GM23338 (cell line): Measurements from ENCODE around the gene LRRIQ4.

ENCODE experiments used
- JUNB ChIP-seq: IDR thresholded peaks from one replicate; pipeline ENCODE4 v1.6.1; 2016; ENCODE audit warnings: antibody characterized with exemption; ENCODE audit not compliant: unreplicated experiment
- NANOG ChIP-seq: IDR thresholded peaks from 2 replicates; pipeline ENCODE4 v1.6.1; 2016; ENCODE audit warnings: antibody characterized with exemption, borderline replicate concordance
- TF ChIP-seq, protein P1 (sequence below), 2 experiments: fragments of 200-600 bp in 1 of 2; sonication (generic) in 1 of 2; conservative IDR thresholded peaks; 2 replicates each; pipeline versions ENCODE4 v1.5.1 to v1.6.1; 2016 to 2017; ENCODE audit warnings: antibody characterized with exemption in 2 of 2, low read depth in 2 of 2, mild to moderate bottlenecking in 2 of 2, moderate library complexity in 1 of 2
- TF ChIP-seq, protein P2 (sequence below): fragments of 250-450 bp; sonication (Bioruptor Pico); IDR thresholded peaks from 2 replicates; pipeline ENCODE4 v1.5.0; 2020; ENCODE audit warnings: mild to moderate bottlenecking, moderate library complexity
- TF ChIP-seq, protein P3 (sequence below): IDR thresholded peaks from one replicate; pipeline ENCODE4 v1.6.1; 2018; ENCODE audit warnings: antibody characterized with exemption; ENCODE audit not compliant: unreplicated experiment
- TF ChIP-seq, protein P4 (sequence below): IDR thresholded peaks from 2 replicates; pipeline ENCODE4 v1.6.1; 2016; ENCODE audit warnings: antibody characterized with exemption

DNA sequence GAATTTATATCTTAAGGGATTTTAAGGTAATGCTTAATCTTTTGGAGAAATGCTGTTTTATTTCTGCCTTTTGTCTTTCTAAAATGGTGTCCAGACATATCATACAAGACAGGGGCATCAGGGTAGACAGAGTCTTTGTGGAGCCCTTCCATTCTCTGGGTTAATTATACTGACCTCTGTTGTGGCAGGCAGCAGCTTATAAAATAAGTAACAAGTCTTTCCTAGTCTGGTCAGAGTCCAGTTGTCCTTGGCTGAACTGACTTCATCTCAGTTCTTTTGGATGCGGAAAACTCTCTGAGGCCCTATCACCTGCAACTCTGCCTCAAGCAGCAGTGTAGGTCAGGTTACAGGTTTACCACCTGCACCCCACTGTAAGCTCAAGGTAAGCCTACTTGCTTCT lies 20.3 kb upstream of the LRRIQ4 start:
- TF ChIP-seq NANOG = no peak
- TF ChIP-seq, protein P1, sequence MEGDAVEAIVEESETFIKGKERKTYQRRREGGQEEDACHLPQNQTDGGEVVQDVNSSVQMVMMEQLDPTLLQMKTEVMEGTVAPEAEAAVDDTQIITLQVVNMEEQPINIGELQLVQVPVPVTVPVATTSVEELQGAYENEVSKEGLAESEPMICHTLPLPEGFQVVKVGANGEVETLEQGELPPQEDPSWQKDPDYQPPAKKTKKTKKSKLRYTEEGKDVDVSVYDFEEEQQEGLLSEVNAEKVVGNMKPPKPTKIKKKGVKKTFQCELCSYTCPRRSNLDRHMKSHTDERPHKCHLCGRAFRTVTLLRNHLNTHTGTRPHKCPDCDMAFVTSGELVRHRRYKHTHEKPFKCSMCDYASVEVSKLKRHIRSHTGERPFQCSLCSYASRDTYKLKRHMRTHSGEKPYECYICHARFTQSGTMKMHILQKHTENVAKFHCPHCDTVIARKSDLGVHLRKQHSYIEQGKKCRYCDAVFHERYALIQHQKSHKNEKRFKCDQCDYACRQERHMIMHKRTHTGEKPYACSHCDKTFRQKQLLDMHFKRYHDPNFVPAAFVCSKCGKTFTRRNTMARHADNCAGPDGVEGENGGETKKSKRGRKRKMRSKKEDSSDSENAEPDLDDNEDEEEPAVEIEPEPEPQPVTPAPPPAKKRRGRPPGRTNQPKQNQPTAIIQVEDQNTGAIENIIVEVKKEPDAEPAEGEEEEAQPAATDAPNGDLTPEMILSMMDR (conservative IDR thresholded peaks at IDR 0.05; ENCODE audit: low read depth in 2 of 2) = no peak
- TF ChIP-seq, protein P2, sequence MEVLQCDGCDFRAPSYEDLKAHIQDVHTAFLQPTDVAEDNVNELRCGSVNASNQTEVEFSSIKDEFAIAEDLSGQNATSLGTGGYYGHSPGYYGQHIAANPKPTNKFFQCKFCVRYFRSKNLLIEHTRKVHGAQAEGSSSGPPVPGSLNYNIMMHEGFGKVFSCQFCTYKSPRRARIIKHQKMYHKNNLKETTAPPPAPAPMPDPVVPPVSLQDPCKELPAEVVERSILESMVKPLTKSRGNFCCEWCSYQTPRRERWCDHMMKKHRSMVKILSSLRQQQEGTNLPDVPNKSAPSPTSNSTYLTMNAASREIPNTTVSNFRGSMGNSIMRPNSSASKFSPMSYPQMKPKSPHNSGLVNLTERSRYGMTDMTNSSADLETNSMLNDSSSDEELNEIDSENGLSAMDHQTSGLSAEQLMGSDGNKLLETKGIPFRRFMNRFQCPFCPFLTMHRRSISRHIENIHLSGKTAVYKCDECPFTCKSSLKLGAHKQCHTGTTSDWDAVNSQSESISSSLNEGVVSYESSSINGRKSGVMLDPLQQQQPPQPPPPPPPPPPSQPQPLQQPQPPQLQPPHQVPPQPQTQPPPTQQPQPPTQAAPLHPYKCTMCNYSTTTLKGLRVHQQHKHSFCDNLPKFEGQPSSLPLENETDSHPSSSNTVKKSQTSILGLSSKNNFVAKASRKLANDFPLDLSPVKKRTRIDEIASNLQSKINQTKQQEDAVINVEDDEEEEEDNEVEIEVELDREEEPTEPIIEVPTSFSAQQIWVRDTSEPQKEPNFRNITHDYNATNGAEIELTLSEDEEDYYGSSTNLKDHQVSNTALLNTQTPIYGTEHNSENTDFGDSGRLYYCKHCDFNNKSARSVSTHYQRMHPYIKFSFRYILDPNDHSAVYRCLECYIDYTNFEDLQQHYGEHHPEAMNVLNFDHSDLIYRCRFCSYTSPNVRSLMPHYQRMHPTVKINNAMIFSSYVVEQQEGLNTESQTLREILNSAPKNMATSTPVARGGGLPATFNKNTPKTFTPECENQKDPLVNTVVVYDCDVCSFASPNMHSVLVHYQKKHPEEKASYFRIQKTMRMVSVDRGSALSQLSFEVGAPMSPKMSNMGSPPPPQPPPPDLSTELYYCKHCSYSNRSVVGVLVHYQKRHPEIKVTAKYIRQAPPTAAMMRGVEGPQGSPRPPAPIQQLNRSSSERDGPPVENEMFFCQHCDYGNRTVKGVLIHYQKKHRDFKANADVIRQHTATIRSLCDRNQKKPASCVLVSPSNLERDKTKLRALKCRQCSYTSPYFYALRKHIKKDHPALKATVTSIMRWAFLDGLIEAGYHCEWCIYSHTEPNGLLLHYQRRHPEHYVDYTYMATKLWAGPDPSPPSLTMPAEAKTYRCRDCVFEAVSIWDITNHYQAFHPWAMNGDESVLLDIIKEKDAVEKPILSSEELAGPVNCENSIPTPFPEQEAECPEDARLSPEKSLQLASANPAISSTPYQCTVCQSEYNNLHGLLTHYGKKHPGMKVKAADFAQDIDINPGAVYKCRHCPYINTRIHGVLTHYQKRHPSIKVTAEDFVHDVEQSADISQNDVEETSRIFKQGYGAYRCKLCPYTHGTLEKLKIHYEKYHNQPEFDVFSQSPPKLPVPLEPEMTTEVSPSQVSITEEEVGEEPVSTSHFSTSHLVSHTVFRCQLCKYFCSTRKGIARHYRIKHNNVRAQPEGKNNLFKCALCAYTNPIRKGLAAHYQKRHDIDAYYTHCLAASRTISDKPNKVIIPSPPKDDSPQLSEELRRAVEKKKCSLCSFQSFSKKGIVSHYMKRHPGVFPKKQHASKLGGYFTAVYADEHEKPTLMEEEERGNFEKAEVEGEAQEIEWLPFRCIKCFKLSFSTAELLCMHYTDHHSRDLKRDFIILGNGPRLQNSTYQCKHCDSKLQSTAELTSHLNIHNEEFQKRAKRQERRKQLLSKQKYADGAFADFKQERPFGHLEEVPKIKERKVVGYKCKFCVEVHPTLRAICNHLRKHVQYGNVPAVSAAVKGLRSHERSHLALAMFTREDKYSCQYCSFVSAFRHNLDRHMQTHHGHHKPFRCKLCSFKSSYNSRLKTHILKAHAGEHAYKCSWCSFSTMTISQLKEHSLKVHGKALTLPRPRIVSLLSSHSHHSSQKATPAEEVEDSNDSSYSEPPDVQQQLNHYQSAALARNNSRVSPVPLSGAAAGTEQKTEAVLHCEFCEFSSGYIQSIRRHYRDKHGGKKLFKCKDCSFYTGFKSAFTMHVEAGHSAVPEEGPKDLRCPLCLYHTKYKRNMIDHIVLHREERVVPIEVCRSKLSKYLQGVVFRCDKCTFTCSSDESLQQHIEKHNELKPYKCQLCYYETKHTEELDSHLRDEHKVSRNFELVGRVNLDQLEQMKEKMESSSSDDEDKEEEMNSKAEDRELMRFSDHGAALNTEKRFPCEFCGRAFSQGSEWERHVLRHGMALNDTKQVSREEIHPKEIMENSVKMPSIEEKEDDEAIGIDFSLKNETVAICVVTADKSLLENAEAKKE (CRISPR knock-in tag) = no peak
- TF ChIP-seq, protein P3, sequence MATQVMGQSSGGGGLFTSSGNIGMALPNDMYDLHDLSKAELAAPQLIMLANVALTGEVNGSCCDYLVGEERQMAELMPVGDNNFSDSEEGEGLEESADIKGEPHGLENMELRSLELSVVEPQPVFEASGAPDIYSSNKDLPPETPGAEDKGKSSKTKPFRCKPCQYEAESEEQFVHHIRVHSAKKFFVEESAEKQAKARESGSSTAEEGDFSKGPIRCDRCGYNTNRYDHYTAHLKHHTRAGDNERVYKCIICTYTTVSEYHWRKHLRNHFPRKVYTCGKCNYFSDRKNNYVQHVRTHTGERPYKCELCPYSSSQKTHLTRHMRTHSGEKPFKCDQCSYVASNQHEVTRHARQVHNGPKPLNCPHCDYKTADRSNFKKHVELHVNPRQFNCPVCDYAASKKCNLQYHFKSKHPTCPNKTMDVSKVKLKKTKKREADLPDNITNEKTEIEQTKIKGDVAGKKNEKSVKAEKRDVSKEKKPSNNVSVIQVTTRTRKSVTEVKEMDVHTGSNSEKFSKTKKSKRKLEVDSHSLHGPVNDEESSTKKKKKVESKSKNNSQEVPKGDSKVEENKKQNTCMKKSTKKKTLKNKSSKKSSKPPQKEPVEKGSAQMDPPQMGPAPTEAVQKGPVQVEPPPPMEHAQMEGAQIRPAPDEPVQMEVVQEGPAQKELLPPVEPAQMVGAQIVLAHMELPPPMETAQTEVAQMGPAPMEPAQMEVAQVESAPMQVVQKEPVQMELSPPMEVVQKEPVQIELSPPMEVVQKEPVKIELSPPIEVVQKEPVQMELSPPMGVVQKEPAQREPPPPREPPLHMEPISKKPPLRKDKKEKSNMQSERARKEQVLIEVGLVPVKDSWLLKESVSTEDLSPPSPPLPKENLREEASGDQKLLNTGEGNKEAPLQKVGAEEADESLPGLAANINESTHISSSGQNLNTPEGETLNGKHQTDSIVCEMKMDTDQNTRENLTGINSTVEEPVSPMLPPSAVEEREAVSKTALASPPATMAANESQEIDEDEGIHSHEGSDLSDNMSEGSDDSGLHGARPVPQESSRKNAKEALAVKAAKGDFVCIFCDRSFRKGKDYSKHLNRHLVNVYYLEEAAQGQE = no peak
- no peak for TF ChIP-seq JUNB
- TF ChIP-seq, protein P4, sequence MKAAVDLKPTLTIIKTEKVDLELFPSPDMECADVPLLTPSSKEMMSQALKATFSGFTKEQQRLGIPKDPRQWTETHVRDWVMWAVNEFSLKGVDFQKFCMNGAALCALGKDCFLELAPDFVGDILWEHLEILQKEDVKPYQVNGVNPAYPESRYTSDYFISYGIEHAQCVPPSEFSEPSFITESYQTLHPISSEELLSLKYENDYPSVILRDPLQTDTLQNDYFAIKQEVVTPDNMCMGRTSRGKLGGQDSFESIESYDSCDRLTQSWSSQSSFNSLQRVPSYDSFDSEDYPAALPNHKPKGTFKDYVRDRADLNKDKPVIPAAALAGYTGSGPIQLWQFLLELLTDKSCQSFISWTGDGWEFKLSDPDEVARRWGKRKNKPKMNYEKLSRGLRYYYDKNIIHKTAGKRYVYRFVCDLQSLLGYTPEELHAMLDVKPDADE = no peak
